Epithelial cell of prostate (primary cell): ENCODE results near the gene BORCS6.
"Not testable (repeated sequence)": the region's sequence is repeated elsewhere in the genome, so short reads cannot be mapped to it uniquely, and the experiment has no call there.

Experiments used
- DNase-seq: peaks from one replicate; pipeline ENCODE4 v3.0.0-alpha.2; 2011; ENCODE audit warnings: low read depth, low spot score
- H3K27ac ChIP-seq: fragments of 450-650 bp; 2 replicates; pipeline ENCODE4 v1.5.1; 2017; ENCODE audit warnings: mild to moderate bottlenecking

Gene BORCS6

GRCh38 chr17:8176197-8176940 lies 13.6 kb downstream of the BORCS6 start, which contains the start of gene TMEM107:
TMEM107 (minus strand) TSS chr17:8176380; CDS start chr17:8176286, 94 bp downstream.
- DNase-seq, result no peak
- H3K27ac ChIP-seq, result peak within 1 kb of the TSS; percentile 48

GRCh38 chr17:8175795-8176196 lies 14.2 kb downstream of the BORCS6 start:
- H3K27ac ChIP-seq, result peak overlapping the region; percentile 48
- DNase-seq, result no peak

- no peak for DNase-seq
- H3K27ac ChIP-seq, result peak overlapping the region; percentile 91
Measured at GRCh38 chr17:8173871-8174322, 16.1 kb downstream of the BORCS6 start.

- peak; percentile 99 for DNase-seq
- peak overlapping the region; percentile 91 for H3K27ac ChIP-seq
Measured at GRCh38 chr17:8173056-8173870, 16.7 kb downstream of the BORCS6 start.

- H3K27ac ChIP-seq, DNase-seq: not testable (repeated sequence)
Measured at GRCh38 chr17:8170186-8170585, 19.8 kb downstream of the BORCS6 start.

GRCh38 chr17:8167526-8167925 lies 22.5 kb downstream of the BORCS6 start:
- DNase-seq, result no peak
- no peak overlapping the region for H3K27ac ChIP-seq

GRCh38 chr17:8166731-8167130 lies 23.2 kb downstream of the BORCS6 start:
- DNase-seq, result no peak
- peak overlapping the region; percentile 68 for H3K27ac ChIP-seq

GRCh38 chr17:8164815-8165131 lies 25.2 kb downstream of the BORCS6 start:
- DNase-seq, result no peak
- H3K27ac ChIP-seq, result peak overlapping the region; percentile 76

- peak overlapping the region; percentile 76 for H3K27ac ChIP-seq
- no peak for DNase-seq
Measured at GRCh38 chr17:8163978-8164814, 25.8 kb downstream of the BORCS6 start.

GRCh38 chr17:8162997-8163977 lies 26.7 kb downstream of the BORCS6 start:
- H3K27ac ChIP-seq, result peak overlapping the region; percentile 76
- DNase-seq, result no peak

GRCh38 chr17:8162233-8162996 lies 27.6 kb downstream of the BORCS6 start, which contains the start of gene VAMP2:
VAMP2 (minus strand) TSS chr17:8162948; CDS start chr17:8162879, 69 bp downstream.
- DNase-seq, result no peak

GRCh38 chr17:8161289-8162232 lies 28.4 kb downstream of the BORCS6 start:
- H3K27ac ChIP-seq, result peak overlapping the region; percentile 76
- no peak for DNase-seq

More at GRCh38 chr17:8162233-8162996, 27.6 kb downstream of the BORCS6 start, which contains the start of gene VAMP2:
- peak within 1 kb of the TSS; percentile 76 for H3K27ac ChIP-seq

GRCh38 chr17:8160741-8161221 lies 29.2 kb downstream of the BORCS6 start:
- no peak for DNase-seq

GRCh38 chr17:8160224-8160577 lies 29.8 kb downstream of the BORCS6 start:
- DNase-seq, result no peak
- H3K27ac ChIP-seq, result peak overlapping the region; percentile 37

More at GRCh38 chr17:8160741-8161221, 29.2 kb downstream of the BORCS6 start:
- peak overlapping the region; percentile 37 for H3K27ac ChIP-seq

GRCh38 chr17:8159459-8160223 lies 30.3 kb downstream of the BORCS6 start:
- H3K27ac ChIP-seq, result no peak overlapping the region
- DNase-seq, result no peak

GRCh38 chr17:8159032-8159400 lies 31.0 kb downstream of the BORCS6 start:
- no peak overlapping the region for H3K27ac ChIP-seq
- DNase-seq, result no peak
